Pancreas (tissue), 10 donors: ENCODE data around the gene KLLN. TPM values are rescaled to one million over a fixed set of nuclear protein-coding genes. Genes with fewer than 3 reads are reported as not detected.
"Not testable (repeated sequence)": the region's sequence is repeated elsewhere in the genome, so short reads cannot be mapped to it uniquely, and the experiment has no call there.

Experiments used
- ATAC-seq, 4 donors: fragments of 200-7000 bp; cut with Tn5 transposase; one replicate each; pipeline versions ENCODE4 v1.8.0 to v1.9.1; 2020; ENCODE audit warnings: mild to moderate bottlenecking in 4 of 4, moderate library complexity in 4 of 4
- DNase-seq, 6 donors: peaks; one replicate each; pipeline ENCODE4 v3.0.0-alpha.2; 2020
- FAIRE-seq: peaks from 2 replicates; lab custom pipeline; 2012; peaks lifted over from hg19 to GRCh38; lab: Jason Lieb, UNC
- H3K27ac ChIP-seq, 4 donors: fragments of 200-600 bp; sonication (generic); 1 replicate in 3 of 4; 2 replicates in 1 of 4; pipeline versions ENCODE4 v1.5.0 to v1.8.0; 2020
- H3K27me3 ChIP-seq, 4 donors: fragments of 200-600 bp; one replicate each; pipeline ENCODE4 v1.8.0; 2021
- H3K36me3 ChIP-seq, 3 donors: fragments of 200-600 bp; sonication (generic) in 1 of 3; one replicate each; pipeline versions ENCODE4 v1.5.0 to v1.8.0; 2020 to 2021
- H3K4me1 ChIP-seq, 3 donors: fragments of 200-600 bp; one replicate each; pipeline ENCODE4 v1.8.0; 2021
- H3K4me3 ChIP-seq, 4 donors: fragments of 200-600 bp; sonication (generic) in 2 of 4; one replicate each; pipeline versions ENCODE4 v1.5.0 to v1.8.0; 2020 to 2021
- H3K9me3 ChIP-seq, 4 donors: fragments of 200-600 bp; one replicate each; pipeline ENCODE4 v1.8.0; 2021
- WGBS, 2 donors: extraction: QIAGEN DNeasy Blood & Tissue Kit; methylation state at CpG; one replicate each; pipeline ENCODE4 v1.1.7; 2013; 5-methylcytosine and 5-hydroxymethylcytosine counted together
- intact Hi-C, 3 donors: fragments of 100-400 bp; cut with DNase I; formaldehyde crosslinking; loops; one replicate each; pipeline versions ENCODE4 v1.11.1 to v1.14.2; 2022
- polyA plus RNA-seq, 2 donors: library from polyadenylated mRNA; stranded (reverse); fragments of 200-250 nt; gene quantifications; one replicate each; pipeline ENCODE4 v1.2.3, GENCODE V29; 2013
- total RNA-seq, 6 donors: library from RNA; stranded (reverse); fragmentation: NEBNext Ultra II Directional in 4 of 6; extraction: Animal tissue kit (Norgen Biotek cat#: 25700) in 4 of 6; gene quantifications; one replicate each; pipeline versions ENCODE4 v1.2.1 to v1.2.4, GENCODE V29; 2021 to 2023
- TF ChIP-seq, protein P1 (sequence below), 4 donors: fragments of 200-600 bp; sonication (generic) in 3 of 4; IDR thresholded peaks; one replicate each; pipeline versions ENCODE4 v1.5.0 to v1.8.0; 2021; ENCODE audit warnings: antibody characterized with exemption in 4 of 4
- donor health status: healthy with polysubstance abuse.
- donor health status: DM: no; HTN: no; CAD: no; lungs with moderate emphysema.
- donor health status: DM: no; HTN: no; CAD: no.
- donor health status: control.
- donor health status: control.
- donor health status: Bipolar disorder and iron deficiency.
- donor health status: DM: yes; HTN: yes; CAD: no.
- donor health status: DM: no; HTN: no; CAD: no.
- donor health status: DM: no; HTN: no; CAD: no.
- donor health status: DM: yes; HTN: yes; CAD: no.

Gene KLLN
- total and polyA plus RNA-seq, 8 donors = 0.09 to 0.35 (median 0.24) TPM

DNA sequence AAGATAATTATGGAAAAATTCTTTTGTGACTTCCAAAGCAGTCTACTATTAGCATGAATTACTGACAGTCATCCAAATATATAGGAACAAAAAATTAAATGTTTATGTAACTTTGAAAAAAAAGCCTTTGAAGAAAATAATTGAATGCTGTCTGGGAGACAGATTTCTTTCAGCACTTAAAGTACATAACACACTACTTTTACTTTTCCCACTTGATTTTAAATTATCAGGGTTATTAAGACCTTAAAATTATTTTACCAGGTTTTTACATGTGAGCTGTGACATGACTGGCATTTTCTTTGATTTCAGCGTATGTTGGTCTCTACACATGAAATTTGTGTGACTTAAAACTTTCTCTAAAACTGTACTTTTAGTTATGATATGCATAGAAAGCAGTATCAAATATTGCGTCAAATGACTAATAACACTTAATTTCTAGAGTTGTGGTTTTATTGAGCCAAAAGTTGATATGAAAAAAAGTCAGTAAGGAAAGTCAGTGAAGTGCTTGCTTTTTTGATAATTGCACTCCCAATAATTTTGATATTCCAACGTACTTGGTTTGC is 3.2 kb upstream of the KLLN start:
- intact Hi-C loops = no loop called here
- no peak for ATAC-seq
- 1% methylated on average over 3 of the region's 3 CpGs for WGBS, 2 donors
- Histone ChIP-seq H3K36me3 (no peaks in the 10 kb centered on the region), H3K9me3 (no peaks in the 10 kb centered on the region), H3K4me3 (peak overlapping the region; percentile 6 to 99 (median 91)), H3K4me1 (peaks cover 16 to 31% (median 22%) of the 10 kb centered on the region in 3 donors), H3K27ac (peak overlapping the region in 2 of 4 donors; percentile 98), H3K27me3 (no peaks in the 10 kb centered on the region)
- TF ChIP-seq, protein P1, sequence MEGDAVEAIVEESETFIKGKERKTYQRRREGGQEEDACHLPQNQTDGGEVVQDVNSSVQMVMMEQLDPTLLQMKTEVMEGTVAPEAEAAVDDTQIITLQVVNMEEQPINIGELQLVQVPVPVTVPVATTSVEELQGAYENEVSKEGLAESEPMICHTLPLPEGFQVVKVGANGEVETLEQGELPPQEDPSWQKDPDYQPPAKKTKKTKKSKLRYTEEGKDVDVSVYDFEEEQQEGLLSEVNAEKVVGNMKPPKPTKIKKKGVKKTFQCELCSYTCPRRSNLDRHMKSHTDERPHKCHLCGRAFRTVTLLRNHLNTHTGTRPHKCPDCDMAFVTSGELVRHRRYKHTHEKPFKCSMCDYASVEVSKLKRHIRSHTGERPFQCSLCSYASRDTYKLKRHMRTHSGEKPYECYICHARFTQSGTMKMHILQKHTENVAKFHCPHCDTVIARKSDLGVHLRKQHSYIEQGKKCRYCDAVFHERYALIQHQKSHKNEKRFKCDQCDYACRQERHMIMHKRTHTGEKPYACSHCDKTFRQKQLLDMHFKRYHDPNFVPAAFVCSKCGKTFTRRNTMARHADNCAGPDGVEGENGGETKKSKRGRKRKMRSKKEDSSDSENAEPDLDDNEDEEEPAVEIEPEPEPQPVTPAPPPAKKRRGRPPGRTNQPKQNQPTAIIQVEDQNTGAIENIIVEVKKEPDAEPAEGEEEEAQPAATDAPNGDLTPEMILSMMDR (IDR thresholded peaks at IDR 0.05) = no peak
- no peak for DNase-seq
- no peak for FAIRE-seq

DNA sequence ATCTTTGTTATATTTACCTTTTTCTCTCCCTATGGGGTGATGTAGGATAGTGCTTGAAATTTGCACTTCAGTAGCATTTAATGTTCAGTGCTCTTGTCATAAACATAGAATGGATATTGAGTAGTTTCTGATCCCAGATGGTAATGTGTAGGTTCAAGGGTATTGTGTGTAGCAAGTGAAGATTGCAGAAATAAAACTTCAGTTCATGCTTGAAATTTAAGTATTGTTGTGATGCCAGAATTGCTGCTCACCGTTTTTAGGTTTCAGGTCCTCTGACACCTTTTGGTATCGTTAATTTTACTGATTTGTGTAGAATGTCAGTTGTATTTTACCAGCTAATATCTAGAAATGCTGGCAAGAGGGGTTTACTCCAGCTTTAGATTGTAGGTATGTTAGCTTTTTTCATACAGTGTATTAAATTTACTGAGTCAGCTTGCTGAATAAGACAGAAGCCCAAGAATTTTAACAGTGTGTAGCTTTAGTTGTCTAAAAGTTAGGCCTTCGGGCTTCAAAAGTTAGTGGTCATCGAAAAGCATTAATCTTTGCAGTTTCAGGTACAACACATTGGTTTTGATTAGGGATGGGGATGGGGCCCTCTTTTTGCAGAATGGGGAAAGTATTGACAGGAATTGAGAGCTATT is 2.0 kb upstream of the KLLN start:
- DNase-seq (no peak), ATAC-seq (no peak), FAIRE-seq (no peak)
- Histone ChIP-seq H3K9me3 (no peaks in the 10 kb centered on the region), H3K27ac (peak overlapping the region in 3 of 4 donors; percentile 25 to 98 (median 98)), H3K4me1 (peaks cover 15 to 27% (median 17%) of the 10 kb centered on the region in 3 donors), H3K36me3 (no peaks in the 10 kb centered on the region), H3K4me3 (peak overlapping the region; percentile 77 to 99 (median 91)), H3K27me3 (no peaks in the 10 kb centered on the region)
- intact Hi-C loops = no loop called here
- TF ChIP-seq, protein P1 (IDR thresholded peaks at IDR 0.05) = no peak
- 0 to 1% methylated on average over 4 of the region's 4 CpGs for WGBS, 2 donors

DNA sequence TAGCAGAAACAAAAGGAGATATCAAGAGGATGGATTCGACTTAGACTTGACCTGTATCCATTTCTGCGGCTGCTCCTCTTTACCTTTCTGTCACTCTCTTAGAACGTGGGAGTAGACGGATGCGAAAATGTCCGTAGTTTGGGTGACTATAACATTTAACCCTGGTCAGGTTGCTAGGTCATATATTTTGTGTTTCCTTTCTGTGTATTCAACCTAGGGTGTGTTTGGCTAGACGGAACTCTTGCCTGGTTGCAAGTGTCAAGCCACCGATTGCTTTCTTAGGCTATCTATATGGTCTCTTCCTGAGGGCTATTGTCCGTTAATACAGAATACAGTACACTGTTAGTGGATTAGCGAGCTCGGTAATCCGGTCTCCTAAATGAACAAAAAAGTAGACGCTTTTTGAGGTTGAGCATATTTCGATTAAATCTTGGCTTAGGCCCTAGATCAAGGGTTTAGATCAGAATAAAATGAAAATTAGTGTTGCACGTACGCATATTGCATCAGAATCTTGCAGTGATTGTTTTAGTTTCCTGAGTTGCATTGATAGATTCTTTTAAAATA is 1.2 kb upstream of the KLLN start:
- DNase-seq = no peak
- FAIRE-seq = no peak
- TF ChIP-seq, protein P1 (IDR thresholded peaks at IDR 0.05) = no peak
- peak overlapping the region; percentile 77 to 99 (median 91) for H3K4me3 ChIP-seq
- H3K36me3 ChIP-seq = no peaks in the 10 kb centered on the region
- 0% methylated on average over 16 of the region's 16 CpGs for WGBS, 2 donors
- H3K4me1 ChIP-seq = peaks cover 7 to 19% (median 11%) of the 10 kb centered on the region in 3 donors
- H3K27me3 ChIP-seq = no peaks in the 10 kb centered on the region
- peak overlapping the region; percentile 76 to 98 (median 95) for H3K27ac ChIP-seq
- no peaks in the 10 kb centered on the region for H3K9me3 ChIP-seq
- ATAC-seq = no peak
- intact Hi-C loops = no loop called here

DNA sequence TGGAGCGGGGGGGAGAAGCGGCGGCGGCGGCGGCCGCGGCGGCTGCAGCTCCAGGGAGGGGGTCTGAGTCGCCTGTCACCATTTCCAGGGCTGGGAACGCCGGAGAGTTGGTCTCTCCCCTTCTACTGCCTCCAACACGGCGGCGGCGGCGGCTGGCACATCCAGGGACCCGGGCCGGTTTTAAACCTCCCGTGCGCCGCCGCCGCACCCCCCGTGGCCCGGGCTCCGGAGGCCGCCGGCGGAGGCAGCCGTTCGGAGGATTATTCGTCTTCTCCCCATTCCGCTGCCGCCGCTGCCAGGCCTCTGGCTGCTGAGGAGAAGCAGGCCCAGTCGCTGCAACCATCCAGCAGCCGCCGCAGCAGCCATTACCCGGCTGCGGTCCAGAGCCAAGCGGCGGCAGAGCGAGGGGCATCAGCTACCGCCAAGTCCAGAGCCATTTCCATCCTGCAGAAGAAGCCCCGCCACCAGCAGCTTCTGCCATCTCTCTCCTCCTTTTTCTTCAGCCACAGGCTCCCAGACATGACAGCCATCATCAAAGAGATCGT is 690 bp upstream of the KLLN start:
- H3K27me3 ChIP-seq, FAIRE-seq, H3K9me3 ChIP-seq, H3K36me3 ChIP-seq, ATAC-seq, intact Hi-C loops: not testable (repeated sequence)
- WGBS, 2 donors = 0% methylated on average over 20 to 47 of the region's 47 CpGs
- H3K4me1 ChIP-seq = peaks cover 4 to 13% (median 11%) of the 10 kb centered on the region in 3 donors
- peak; percentile 20 to 71 (median 46) for DNase-seq
- H3K4me3 ChIP-seq = peak overlapping the region; percentile 77 to 99 (median 91)
- peak overlapping the region; percentile 76 to 98 (median 95) for H3K27ac ChIP-seq

DNA sequence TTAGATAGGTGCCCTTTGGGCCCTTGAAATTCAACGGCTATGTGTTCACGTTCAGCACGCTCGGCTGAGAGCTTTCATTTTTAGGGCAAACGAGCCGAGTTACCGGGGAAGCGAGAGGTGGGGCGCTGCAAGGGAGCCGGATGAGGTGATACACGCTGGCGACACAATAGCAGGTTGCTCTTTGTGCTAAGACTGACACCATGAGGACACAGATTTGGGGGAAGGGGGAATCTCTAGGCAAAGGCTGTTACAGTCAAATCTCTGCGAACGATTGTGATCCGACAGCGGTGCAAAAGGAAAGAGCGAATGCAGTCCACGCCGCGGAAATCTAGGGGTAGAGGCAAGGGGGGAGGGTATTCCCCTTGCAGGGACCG is 667 bp downstream of the KLLN start:
- H3K4me3 ChIP-seq = peak overlapping the region; percentile 77 to 99 (median 91)
- intact Hi-C loops = no loop called here
- no peaks in the 10 kb centered on the region for H3K27me3 ChIP-seq
- H3K9me3 ChIP-seq = no peaks in the 10 kb centered on the region
- ATAC-seq (peak; percentile 5 to 15 (median 8)), DNase-seq (peak in 1 of 6 donors; percentile 44), FAIRE-seq (no peak)
- H3K36me3 ChIP-seq = no peaks in the 10 kb centered on the region
- H3K27ac ChIP-seq = peak overlapping the region; percentile 76 to 98 (median 95)
- WGBS, 2 donors = 0% methylated on average over 21 of the region's 21 CpGs
- TF ChIP-seq, protein P1 (IDR thresholded peaks at IDR 0.05) = no peak
- peaks cover 4 to 11% (median 7%) of the 10 kb centered on the region in 3 donors for H3K4me1 ChIP-seq
